IMR-90 (cell line): ENCODE measurements around the gene FSTL5. TPM values are rescaled to one million over a fixed set of nuclear protein-coding genes. Genes with fewer than 3 reads are reported as not detected.

Experiments
- ATAC-seq: fragments of 200-7000 bp; cut with Tn5 transposase; 2 replicates; pipeline ENCODE4 v1.9.1; 2020; ENCODE audit warnings: low read depth, mild to moderate bottlenecking, moderate library complexity
- BruUV-seq: library from RNA; stranded (reverse); fragments of 400-500 nt; replicated peaks from 2 replicates; lab custom pipeline; 2021; lab: Mats Ljungman, UMichigan
- CTCF ChIA-PET: fragments of 300-600 bp; formaldehyde crosslinking; extraction: SDS; loops from one replicate; lab custom pipeline; 2021; ENCODE audit warnings: antibody characterized with exemption; lab: Yijun Ruan, JAX
- POLR2A ChIA-PET: fragments of 300-600 bp; sonication (Branson Sonifier 250); formaldehyde crosslinking; loops from one replicate; lab custom pipeline; 2022; ENCODE audit warnings: antibody characterized with exemption; ENCODE audit not compliant: unreplicated experiment; lab: Charles Lee
- DNase-seq: peaks from one replicate; pipeline ENCODE4 v3.0.0; 2013
- H2AFZ ChIP-seq: replicated peaks from 2 replicates; pipeline ENCODE3; 2013; ENCODE audit warnings: low read length, mild to moderate bottlenecking; ENCODE audit not compliant: poor library complexity
- H2AK5ac ChIP-seq: 2 replicates; pipeline ENCODE4 v1.6.1; 2013; ENCODE audit warnings: low read depth, low read length, inconsistent platforms
- H2AK9ac ChIP-seq: replicated peaks from 2 replicates; pipeline ENCODE3; 2013; ENCODE audit warnings: mild to moderate bottlenecking, low read depth, low read length, moderate library complexity; ENCODE audit not compliant: poor library complexity
- H2BK120ac ChIP-seq: 2 replicates; pipeline ENCODE4 v1.6.1; 2013; ENCODE audit warnings: low read depth, low read length, inconsistent platforms
- H2BK15ac ChIP-seq: 3 replicates; pipeline ENCODE4 v1.6.1; 2013; ENCODE audit warnings: low read depth, low read length, inconsistent platforms
- H2BK20ac ChIP-seq: 2 replicates; pipeline ENCODE4 v1.6.1; 2013; ENCODE audit warnings: low read depth, mild to moderate bottlenecking, inconsistent platforms, low read length, moderate library complexity
- H2BK5ac ChIP-seq: 2 replicates; pipeline ENCODE4 v1.6.1; 2013; ENCODE audit warnings: mild to moderate bottlenecking, low read depth, low read length, inconsistent platforms; ENCODE audit not compliant: poor library complexity, severe bottlenecking
- H3K14ac ChIP-seq: replicated peaks from 2 replicates; pipeline ENCODE4 v1.6.1; 2013; ENCODE audit warnings: low read depth, low read length, inconsistent platforms
- H3K18ac ChIP-seq: 2 replicates; pipeline ENCODE4 v1.6.1; 2013; ENCODE audit warnings: low read depth, low read length, control low read depth
- H3K23ac ChIP-seq: 2 replicates; pipeline ENCODE4 v1.6.1; 2013; ENCODE audit warnings: low read depth, low read length, inconsistent platforms
- H3K27ac ChIP-seq: 2 replicates; pipeline ENCODE4 v1.5.1; 2013; ENCODE audit warnings: mild to moderate bottlenecking, control low read depth, low read length; ENCODE audit not compliant: insufficient read depth
- H3K27me3 ChIP-seq: 2 replicates; pipeline ENCODE4 v1.6.1; 2013; ENCODE audit warnings: low read length; ENCODE audit not compliant: control insufficient read depth, insufficient read depth
- H3K36me3 ChIP-seq: 2 replicates; pipeline ENCODE4 v1.6.1; 2013; ENCODE audit warnings: low read length, mixed read lengths; ENCODE audit not compliant: control insufficient read depth, insufficient read depth
- H3K4ac ChIP-seq: 2 replicates; pipeline ENCODE4 v1.6.1; 2013; ENCODE audit warnings: low read depth, low read length, inconsistent platforms
- H3K4me1 ChIP-seq: 2 replicates; pipeline ENCODE4 v1.6.1; 2013; ENCODE audit warnings: low read length, mixed read lengths; ENCODE audit not compliant: control insufficient read depth, insufficient read depth
- H3K4me2 ChIP-seq: 2 replicates; pipeline ENCODE4 v1.6.1; 2013; ENCODE audit warnings: low read depth, mild to moderate bottlenecking, control low read depth, low read length, moderate library complexity
- H3K4me3 ChIP-seq: 2 replicates; pipeline ENCODE4 v1.5.1; 2013; ENCODE audit warnings: low read depth, mild to moderate bottlenecking, control low read depth, low read length, moderate library complexity; ENCODE audit not compliant: insufficient read depth
- H3K56ac ChIP-seq: 2 replicates; pipeline ENCODE4 v1.6.1; 2013; ENCODE audit warnings: low read length, inconsistent platforms; ENCODE audit not compliant: insufficient read depth; ENCODE audit errors: extremely low read depth
- H3K79me1 ChIP-seq, 2 experiments: 2 replicates each; pipeline ENCODE4 v1.6.1; 2013; ENCODE audit warnings: low read length in 2 of 2, inconsistent platforms in 1 of 2, low read depth in 1 of 2
- H3K9ac ChIP-seq: 2 replicates; pipeline ENCODE4 v1.6.1; 2013; ENCODE audit warnings: low read depth, low read length, control low read depth
- H3K9me1 ChIP-seq: 2 replicates; pipeline ENCODE4 v1.6.1; 2013; ENCODE audit warnings: low read length, inconsistent platforms; ENCODE audit not compliant: insufficient read depth
- H3K9me3 ChIP-seq: 2 replicates; pipeline ENCODE4 v1.6.1; 2013; ENCODE audit warnings: low read length; ENCODE audit not compliant: control insufficient read depth, insufficient read depth
- H4K20me1 ChIP-seq: 2 replicates; pipeline ENCODE4 v1.6.1; 2013; ENCODE audit warnings: low read length, inconsistent platforms; ENCODE audit not compliant: insufficient read depth
- H4K5ac ChIP-seq: 2 replicates; pipeline ENCODE4 v1.6.1; 2013; ENCODE audit warnings: mild to moderate bottlenecking, low read depth, low read length, control low read depth
- H4K8ac ChIP-seq, 2 experiments: 2 replicates each; pipeline ENCODE4 v1.6.1; 2013; ENCODE audit warnings: low read depth in 2 of 2, low read length in 2 of 2, control low read depth in 1 of 2, inconsistent platforms in 1 of 2
- H4K91ac ChIP-seq: 2 replicates; pipeline ENCODE4 v1.6.1; 2013; ENCODE audit warnings: low read depth, low read length, inconsistent platforms; ENCODE audit not compliant: insufficient read depth
- CEBPB ChIP-seq: IDR thresholded peaks from 2 replicates; pipeline ENCODE4 v1.6.1; 2012; ENCODE audit warnings: low read depth, low read length, improper control_type of control experiment
- CHD1 ChIP-seq: IDR thresholded peaks from 2 replicates; pipeline ENCODE4 v1.6.1; 2012; ENCODE audit warnings: low read depth, low read length, improper control_type of control experiment
- CTCF ChIP-seq: conservative IDR thresholded peaks from 2 replicates; pipeline ENCODE4 v1.5.1; 2012; ENCODE audit warnings: mild to moderate bottlenecking, low read depth, low read length, improper control_type of control experiment
- ELK1 ChIP-seq: fragments of 150-350 bp; IDR thresholded peaks from 2 replicates; pipeline ENCODE4 v1.6.1; 2016; ENCODE audit warnings: low read depth, mild to moderate bottlenecking, low read length, moderate library complexity, borderline replicate concordance
- FOS ChIP-seq: fragments of 150-350 bp; IDR thresholded peaks from 2 replicates; pipeline ENCODE4 v1.6.1; 2016; ENCODE audit warnings: low read depth, low read length
- MAFK ChIP-seq: IDR thresholded peaks from 2 replicates; pipeline ENCODE4 v1.6.1; 2012; ENCODE audit warnings: low read depth, low read length, improper control_type of control experiment
- MAZ ChIP-seq: IDR thresholded peaks from 2 replicates; pipeline ENCODE4 v1.6.1; 2012; ENCODE audit warnings: low read depth, mild to moderate bottlenecking, low read length, improper control_type of control experiment, moderate library complexity, borderline replicate concordance
- MXI1 ChIP-seq: IDR thresholded peaks from 2 replicates; pipeline ENCODE4 v1.6.1; 2012; ENCODE audit warnings: low read depth, mild to moderate bottlenecking, low read length, moderate library complexity, borderline replicate concordance
- POLR2A ChIP-seq: IDR thresholded peaks from 2 replicates; pipeline ENCODE4 v1.6.1; 2012; ENCODE audit warnings: mild to moderate bottlenecking, low read depth, low read length
- RAD21 ChIP-seq: IDR thresholded peaks from 2 replicates; pipeline ENCODE4 v1.6.1; 2012; ENCODE audit warnings: low read length, improper control_type of control experiment
- RCOR1 ChIP-seq: IDR thresholded peaks from 2 replicates; pipeline ENCODE4 v1.6.1; 2012; ENCODE audit warnings: mild to moderate bottlenecking, low read length, improper control_type of control experiment; ENCODE audit not compliant: insufficient replicate concordance
- RFX5 ChIP-seq: IDR thresholded peaks from 2 replicates; pipeline ENCODE4 v1.8.0; 2012; ENCODE audit warnings: low read depth, mild to moderate bottlenecking, low read length, moderate library complexity
- SMC3 ChIP-seq: fragments of 150-350 bp; IDR thresholded peaks from 2 replicates; pipeline ENCODE4 v1.6.1; 2016; ENCODE audit warnings: low read depth, mild to moderate bottlenecking, antibody characterized with exemption, low read length, moderate library complexity
- USF2 ChIP-seq: fragments of 150-350 bp; IDR thresholded peaks from 2 replicates; pipeline ENCODE4 v1.6.1; 2017; ENCODE audit warnings: mild to moderate bottlenecking, antibody characterized with exemption, low read length, low read depth
- dilution Hi-C: fragments of 300-500 bp; cut with HindIII; formaldehyde crosslinking; loops from one replicate; pipeline ENCODE4 v1.14.3; 2018; ENCODE audit warnings: low sequenced_read_pairs; ENCODE audit not compliant: unreplicated experiment
- in situ Hi-C: fragments of 300-500 bp; cut with MboI; formaldehyde crosslinking; loops from 3 replicates; pipeline ENCODE4 v1.14.3; 2019; ENCODE audit warnings: low sequenced_read_pairs, inconsistent platforms, mixed read lengths
- intact Hi-C: fragments of 100-400 bp; cut with micrococcal nuclease; formaldehyde crosslinking; loops from 2 replicates; pipeline ENCODE4 v1.10.0; 2022
- polyA plus RNA-seq, 3 experiments: library from polyadenylated mRNA; depleted of rRNA; stranded (reverse); fragments of >200 nt; gene quantifications; 2 replicates each; pipeline ENCODE4 v1.2.3, GENCODE V29; 2012; ENCODE audit warnings: low replicate concordance in 1 of 3
- total RNA-seq: library from RNA; depleted of rRNA; stranded (reverse); fragments of >200 nt; gene quantifications from 2 replicates; pipeline ENCODE4 v1.2.3, GENCODE V29; 2012

FSTL5 gene
- total and polyA plus RNA-seq, 2 of the 4 experiments (the other 2 are of a cell fraction) = under 0.01 TPM; not detected in 1

GRCh38 chr4:161583549-161583948 lies 580.3 kb downstream of the FSTL5 start:
- CTCF ChIA-PET = no interaction called here
- DNase-seq (no peak), ATAC-seq (no peak)
- H3K4me3 ChIP-seq = no peak overlapping the region
- H2AK5ac ChIP-seq = no peak overlapping the region
- H3K36me3 ChIP-seq = no peaks in the 10 kb centered on the region
- H3K14ac ChIP-seq = no peak overlapping the region
- in situ Hi-C loops (no loop called here), dilution Hi-C loops (no loop called here), intact Hi-C loops (no loop called here)
- H3K4me2 ChIP-seq = no peak overlapping the region
- H3K27ac ChIP-seq = no peak overlapping the region
- TF ChIP-seq FOS (no peak), CHD1 (no peak), RCOR1 (no peak), MXI1 (no peak), ELK1 (no peak), CEBPB (no peak), MAZ (no peak), SMC3 (no peak), RAD21 (no peak), RFX5 (no peak), USF2 (no peak), POLR2A (no peak), CTCF (no peak), MAFK (no peak)
- no peak overlapping the region for H3K9ac ChIP-seq
- no peaks in the 10 kb centered on the region for H3K4me1 ChIP-seq
- H3K4ac ChIP-seq = no peak overlapping the region
- H2AK9ac ChIP-seq = no peak overlapping the region
- no peak overlapping the region for H2BK5ac ChIP-seq
- H3K23ac ChIP-seq = no peak overlapping the region
- H4K20me1 ChIP-seq = no peaks in the 10 kb centered on the region
- H3K18ac ChIP-seq = no peak overlapping the region
- no peak overlapping the region for H3K56ac ChIP-seq
- no TSS peak for BruUV-seq
- no peak overlapping the region for H4K5ac ChIP-seq
- no peaks in the 10 kb centered on the region for H3K27me3 ChIP-seq
- no peak overlapping the region for H4K8ac ChIP-seq
- no peak overlapping the region for H4K91ac ChIP-seq
- no peak overlapping the region for H2BK20ac ChIP-seq
- POLR2A ChIA-PET = no interaction called here
- no peak overlapping the region for H2BK120ac ChIP-seq
- no peak overlapping the region for H2BK15ac ChIP-seq
- H3K9me3 ChIP-seq = no peaks in the 10 kb centered on the region
- no peaks in the 10 kb centered on the region for H3K9me1 ChIP-seq
- no peaks in the 10 kb centered on the region for H3K79me1 ChIP-seq
- H2AFZ ChIP-seq = no peak overlapping the region
